GM18505 (cell line): Measurements from ENCODE around the gene KIF6.
A peak's percentile ranks its signal among the peaks of the same experiment; 100 is the strongest.

Experiments used
- ATAC-seq: cut with Tn5 transposase; IDR thresholded peaks from one replicate; pipeline ENCODE4 v1.9.1; 2021; ENCODE audit not compliant: unreplicated experiment
- POLR2A ChIP-seq: IDR thresholded peaks from 4 replicates; pipeline ENCODE4 v1.6.1; 2011; ENCODE audit warnings: borderline replicate concordance; ENCODE audit not compliant: insufficient read depth, insufficient read length; ENCODE audit errors: extremely low read depth

The KIF6 gene

DNA sequence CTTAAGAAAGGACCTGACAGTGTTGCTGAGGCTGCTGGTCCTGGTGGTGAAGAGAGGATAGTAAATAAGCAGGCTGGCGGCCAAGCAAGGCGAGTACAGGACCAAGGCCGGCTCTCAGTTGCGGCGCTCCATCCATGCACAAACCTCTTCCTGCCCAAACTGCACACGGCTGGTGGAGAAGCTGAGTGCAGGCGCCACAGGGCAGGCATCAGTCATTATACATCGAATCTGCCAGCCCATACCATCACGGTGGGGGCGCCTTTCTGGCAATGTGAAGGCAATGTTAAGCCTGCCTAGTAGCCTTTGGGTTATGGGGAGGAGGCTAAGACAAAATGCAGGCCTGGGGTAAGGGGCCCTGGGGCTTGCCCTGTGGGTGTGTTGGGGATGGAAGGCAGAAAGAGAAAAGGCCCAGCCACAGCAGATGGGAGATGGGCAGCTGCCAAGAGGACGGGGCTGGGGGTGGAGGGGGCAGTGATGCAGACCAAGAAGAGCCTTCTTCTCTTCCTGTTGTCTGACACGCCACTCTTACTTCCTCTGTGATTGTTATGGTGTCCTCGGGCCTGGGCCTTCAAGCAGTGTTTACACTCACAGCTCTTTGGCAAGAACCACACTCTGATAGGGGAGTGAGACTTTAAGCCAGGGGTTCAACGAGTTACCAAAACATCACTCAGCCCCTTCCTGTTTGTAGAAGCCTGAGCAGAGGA is 382.4 kb downstream of the KIF6 start:
- TF ChIP-seq POLR2A = no peak
- peak; percentile 53 for ATAC-seq

DNA sequence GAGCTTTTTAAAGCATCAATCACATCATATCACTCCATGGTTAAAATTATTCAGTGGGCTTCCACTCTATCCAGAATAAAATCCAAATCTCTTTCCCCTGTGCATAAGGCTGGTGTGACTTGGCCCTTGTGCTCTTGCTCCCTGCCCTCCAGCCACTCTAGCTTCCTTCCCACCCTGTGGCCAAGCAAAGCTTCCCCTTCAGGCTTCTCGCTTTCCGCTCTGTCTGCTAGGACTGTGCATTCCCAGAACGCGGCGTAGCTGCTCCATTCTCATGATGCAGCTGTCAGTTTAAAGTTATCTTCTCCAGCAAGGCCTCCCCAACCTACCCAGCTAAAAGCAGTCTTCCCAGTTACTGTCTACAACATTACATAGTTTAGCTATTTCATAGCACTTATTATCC is 383.3 kb downstream of the KIF6 start:
- no peak for ATAC-seq
- no peak for TF ChIP-seq POLR2A

DNA sequence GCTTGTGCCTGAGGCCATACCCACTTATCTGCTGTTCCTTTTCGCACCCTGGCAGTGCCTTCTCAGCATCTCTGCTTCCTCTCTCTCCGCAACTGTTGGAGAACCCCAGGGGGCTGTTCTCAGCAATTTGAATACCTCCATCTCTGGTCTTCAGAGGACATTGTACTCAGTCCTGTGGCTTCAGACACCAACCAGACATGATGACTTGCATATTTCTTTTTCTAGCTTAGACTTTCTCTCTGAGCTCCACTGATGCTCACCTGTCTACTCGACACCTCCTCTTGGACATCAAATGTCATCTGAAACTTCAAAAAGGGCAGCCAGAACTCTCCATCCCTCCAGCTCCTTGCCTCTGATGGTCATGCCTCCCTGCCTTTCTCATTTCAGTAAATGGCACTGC is 383.9 kb downstream of the KIF6 start:
- TF ChIP-seq POLR2A = no peak
- ATAC-seq = no peak

DNA sequence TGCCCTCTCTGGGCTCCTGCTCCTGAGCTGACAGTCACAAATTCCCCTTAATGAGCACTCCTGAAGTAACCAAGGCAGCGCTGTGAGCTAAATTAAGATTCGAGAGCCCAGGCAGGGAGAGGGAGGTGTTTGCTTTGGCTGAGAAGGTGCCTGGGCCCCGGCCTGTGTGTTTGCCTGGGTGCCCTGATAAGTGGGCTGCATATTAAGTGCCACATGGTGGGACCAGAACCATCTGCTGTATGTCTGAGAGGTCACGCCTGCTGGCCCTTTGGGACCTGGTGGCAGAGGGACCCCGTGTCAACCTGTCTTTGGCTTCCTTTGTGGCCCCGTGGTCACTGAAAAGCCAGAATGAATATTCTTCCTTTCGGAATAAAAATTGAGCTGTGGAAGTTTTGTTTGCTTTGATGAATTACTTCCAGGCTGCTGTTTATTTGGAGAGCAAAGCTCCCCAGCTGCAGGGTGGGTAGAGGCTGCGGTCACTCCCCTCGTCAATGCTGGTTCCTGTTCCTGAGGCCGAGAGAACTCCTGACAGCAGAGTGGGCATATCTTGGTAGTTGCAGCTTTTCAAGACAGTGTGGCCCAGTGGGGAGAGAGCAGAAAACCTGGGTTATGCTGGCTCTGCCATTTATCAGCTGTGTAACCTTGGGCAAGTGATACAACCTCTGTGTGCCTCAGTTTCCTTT is 385.2 kb downstream of the KIF6 start:
- no peak for TF ChIP-seq POLR2A
- ATAC-seq = no peak

DNA sequence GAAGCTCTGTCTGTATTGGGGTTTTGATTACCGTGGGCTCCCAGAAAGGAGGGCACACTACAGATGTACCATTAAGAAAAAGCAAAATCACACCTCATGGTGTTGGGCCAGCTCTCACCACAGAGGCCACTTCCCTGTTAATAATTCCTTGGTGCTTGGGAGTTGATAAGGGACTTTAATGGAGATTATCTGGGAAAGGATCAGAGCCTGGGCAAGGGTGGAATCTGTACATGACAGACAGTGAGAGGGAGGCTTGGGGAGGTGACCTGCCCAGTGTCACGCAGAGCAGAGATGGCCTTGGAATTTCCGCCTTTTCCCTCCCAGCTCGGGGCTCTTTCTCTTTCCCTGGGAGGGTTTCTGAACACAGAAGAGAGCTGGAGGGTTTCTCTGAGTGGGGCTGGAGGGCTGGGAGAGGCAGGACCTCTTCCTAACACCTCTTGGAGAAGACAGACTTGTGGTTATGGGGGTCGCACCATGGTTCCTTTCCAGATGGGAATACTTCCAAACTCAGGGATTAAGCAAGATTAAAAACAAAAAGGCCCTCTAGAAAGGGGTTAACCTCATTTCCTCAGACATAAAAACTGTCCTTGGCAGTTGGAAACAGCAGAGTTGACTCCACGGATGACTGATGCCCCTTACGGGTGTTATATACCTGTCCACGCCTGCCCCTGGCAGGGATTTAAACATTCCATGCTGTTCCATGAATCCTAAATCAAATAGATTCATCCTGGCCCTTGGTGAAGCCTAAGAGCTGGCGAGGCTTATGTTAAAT is 385.9 kb downstream of the KIF6 start:
- TF ChIP-seq POLR2A = no peak
- ATAC-seq = no peak

DNA sequence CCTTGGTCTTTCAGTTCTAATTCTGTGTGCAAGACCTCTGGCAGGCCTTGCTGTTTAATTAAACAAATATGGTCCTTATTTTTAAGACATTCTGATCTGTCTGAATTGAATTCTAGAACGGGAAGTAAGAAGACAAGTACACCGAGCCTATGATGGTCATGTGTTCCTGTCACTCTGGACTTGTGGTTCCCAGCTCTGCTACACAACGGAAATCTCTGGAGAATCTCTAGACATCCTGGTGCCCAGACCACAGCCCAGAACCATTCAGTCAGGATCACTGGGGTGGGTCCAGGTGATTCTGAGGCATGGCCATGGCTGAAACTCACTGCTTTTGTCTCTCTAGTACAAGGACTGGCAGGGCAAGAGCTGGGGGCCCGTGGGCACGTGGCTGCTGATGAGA is 386.8 kb downstream of the KIF6 start:
- ATAC-seq = no peak
- TF ChIP-seq POLR2A = no peak

DNA sequence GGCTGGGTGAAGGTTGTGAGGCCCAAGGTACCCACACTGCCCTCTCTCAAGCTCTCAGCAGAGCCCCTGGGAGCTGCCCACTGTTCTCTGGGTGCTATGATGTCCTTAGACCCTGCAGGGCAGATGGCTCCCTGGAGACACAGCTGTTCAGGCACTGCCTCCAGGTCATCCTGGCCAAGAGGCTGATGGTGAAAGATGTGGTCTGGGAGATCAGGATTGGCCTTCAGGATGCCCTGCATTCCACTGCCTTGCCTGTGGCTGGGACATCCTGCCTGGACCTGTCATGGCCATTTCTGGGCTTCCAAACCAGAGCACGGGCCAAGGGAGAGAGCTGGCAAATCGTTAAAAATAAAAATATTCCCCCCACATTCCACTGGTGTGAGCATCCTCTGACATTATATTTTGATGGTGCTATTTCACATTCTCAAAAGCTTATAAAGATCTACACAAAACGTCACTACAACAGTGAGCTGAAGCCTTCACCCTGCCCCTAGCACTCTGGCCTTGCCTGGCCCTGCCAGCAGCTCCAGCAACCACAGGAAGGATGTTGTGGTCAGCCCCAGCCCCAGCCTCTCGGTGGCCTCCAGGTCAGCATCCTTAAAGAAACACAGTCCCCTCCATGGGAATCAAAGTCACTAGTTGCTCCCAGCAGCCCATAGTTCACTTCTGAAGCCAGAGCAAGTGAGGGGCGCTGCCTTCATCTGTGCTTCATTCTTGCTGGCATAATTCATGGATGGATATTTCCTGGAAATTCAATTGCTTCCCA is 389.2 kb downstream of the KIF6 start:
- TF ChIP-seq POLR2A = no peak
- no peak for ATAC-seq

DNA sequence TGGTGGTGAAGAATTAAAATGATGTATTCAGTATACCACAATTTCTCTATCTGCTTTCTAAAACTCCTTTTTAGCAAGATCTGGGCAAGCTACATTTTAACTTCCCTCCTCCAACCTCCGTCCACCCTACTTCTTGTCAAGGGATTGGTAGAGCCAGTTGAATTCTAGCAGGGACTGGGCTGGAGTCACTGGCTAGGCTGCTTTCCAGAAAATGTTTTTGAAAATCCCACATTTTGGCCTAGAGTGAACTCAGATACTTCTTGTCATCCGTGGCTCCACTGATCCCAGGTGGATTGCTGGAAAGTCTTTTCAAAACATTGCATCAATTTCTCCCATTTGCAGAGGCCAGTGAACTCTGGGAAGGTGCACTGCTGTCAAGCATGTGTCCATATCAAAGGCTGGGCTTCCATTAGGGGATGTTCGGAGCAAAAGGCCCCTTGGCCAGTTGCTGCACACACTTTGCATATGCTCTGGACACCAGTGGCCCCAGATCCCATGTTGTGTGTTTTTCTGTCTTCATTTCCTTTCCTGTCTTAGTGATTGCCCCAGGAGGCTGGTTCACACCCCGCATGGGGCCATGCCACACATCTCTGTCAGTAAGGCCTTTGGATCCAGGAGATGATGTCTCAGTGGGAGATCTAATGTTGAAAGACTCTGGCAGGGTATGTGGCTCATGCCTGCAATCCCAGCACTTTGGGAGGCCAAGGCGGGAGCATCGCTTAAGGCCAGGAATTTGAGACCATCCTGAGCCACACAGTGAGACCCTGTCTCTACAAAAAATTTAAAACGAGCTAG is 391.4 kb downstream of the KIF6 start:
- no peak for ATAC-seq
- TF ChIP-seq POLR2A = no peak

DNA sequence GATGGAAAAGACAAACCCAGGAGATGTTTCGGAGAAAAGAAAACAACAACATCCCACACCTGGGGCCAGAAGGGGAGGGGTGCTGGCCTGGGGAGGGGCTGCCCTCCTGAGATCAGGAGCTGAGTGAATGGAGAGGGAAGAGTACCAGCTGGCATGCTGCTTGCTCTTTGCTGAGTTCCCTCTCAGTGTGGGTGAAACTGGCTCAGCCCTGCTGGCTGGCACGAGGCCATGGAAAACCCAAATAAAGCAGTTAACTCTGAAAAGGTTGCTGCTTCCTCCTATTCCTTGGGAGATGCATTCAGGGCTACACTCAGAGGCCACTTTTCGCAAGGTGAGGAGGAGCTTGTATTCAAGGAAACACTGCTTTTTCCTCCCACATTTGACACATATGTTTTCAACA is 394.7 kb downstream of the KIF6 start:
- no peak for TF ChIP-seq POLR2A
- ATAC-seq = peak; percentile 14

DNA sequence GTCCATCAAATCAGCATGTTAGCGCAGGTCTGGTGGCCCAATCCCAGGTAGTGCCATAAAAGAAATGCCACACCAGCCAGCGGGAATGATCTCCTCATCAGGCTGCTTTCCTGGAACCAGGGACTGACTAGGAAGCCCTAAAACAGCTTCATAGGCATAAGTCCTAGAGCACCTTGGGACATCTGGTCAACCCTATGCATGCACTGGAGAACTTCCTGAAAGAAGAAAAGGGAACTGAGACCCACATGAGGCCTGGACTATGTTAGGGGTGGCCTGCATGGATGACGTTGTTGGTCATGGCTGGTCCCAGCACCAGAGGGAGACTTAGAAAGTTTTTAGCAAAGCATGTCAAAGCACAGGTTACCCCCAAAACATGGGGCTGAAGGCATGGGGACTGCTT is 395.2 kb downstream of the KIF6 start:
- peak; percentile 82 for ATAC-seq
- TF ChIP-seq POLR2A = no peak

DNA sequence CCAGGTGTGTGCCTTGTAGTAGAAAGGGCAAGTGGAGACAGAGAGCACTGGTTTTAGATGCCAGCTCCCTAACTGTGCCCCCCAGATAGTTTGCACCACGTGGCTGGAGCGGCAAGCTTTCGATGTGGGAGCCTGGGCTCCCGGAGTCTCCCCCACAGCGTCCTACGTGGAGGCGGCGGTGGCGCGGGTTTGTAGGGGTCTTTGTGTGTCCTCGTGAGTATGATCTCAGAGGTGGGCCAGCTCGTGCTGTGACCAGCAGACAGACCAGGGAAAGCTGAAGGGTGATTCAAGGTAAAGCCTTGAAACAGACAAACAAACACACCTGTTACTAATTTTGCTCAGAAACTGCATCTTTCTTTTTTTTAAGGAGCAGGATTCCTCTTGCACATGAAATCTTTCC is 397.1 kb downstream of the KIF6 start:
- no peak for ATAC-seq
- TF ChIP-seq POLR2A = no peak

DNA sequence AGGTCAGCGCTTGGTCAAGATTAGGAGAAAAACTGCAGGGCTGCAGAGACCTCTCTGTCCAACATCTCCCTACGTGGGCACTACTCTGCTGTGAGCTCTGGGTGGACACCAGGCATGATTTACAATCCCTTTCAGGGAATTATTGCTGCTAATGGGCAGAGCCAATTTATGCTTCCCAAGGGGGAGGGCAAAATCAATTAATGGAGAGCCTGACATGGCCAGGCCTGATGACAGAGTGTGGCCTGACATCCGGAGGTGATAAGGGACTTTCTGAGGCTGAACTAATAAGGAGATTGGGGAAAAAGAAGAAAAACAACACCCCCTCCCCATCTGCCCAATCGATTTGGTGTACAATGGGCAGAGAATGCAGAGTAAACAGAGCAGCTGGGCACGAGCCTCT is 397.7 kb downstream of the KIF6 start:
- TF ChIP-seq POLR2A = no peak
- ATAC-seq = no peak
